NT2/D1 (cell line): ENCODE measurements around the gene AGER.
"Not testable (repeated sequence)": the region's sequence is repeated elsewhere in the genome, so short reads cannot be mapped to it uniquely, and the experiment has no call there.

ENCODE experiments used
- DNase-seq: peaks from one replicate; pipeline ENCODE4 v3.0.0-alpha.2; 2011; ENCODE audit warnings: low read depth, low spot score
- H3K27me3 ChIP-seq: 2 replicates; pipeline ENCODE4 v1.6.0; 2011; ENCODE audit warnings: mild to moderate bottlenecking; ENCODE audit not compliant: insufficient read length, insufficient read depth
- H3K36me3 ChIP-seq: 2 replicates; pipeline ENCODE4 v1.6.1; 2011; ENCODE audit warnings: mild to moderate bottlenecking, low read length, mixed read lengths; ENCODE audit not compliant: insufficient read depth, insufficient read length
- H3K4me1 ChIP-seq: 2 replicates; pipeline ENCODE4 v1.5.1; 2011; ENCODE audit not compliant: insufficient read depth, insufficient read length
- H3K4me3 ChIP-seq: 2 replicates; pipeline ENCODE4 v1.5.1; 2011; ENCODE audit warnings: low read depth; ENCODE audit not compliant: insufficient read length
- H3K9ac ChIP-seq: 2 replicates; pipeline ENCODE4 v1.6.0; 2011; ENCODE audit warnings: low read depth; ENCODE audit not compliant: insufficient read length
- H3K9me3 ChIP-seq: 2 replicates; pipeline ENCODE4 v1.5.1; 2011; ENCODE audit warnings: mild to moderate bottlenecking, low read length; ENCODE audit not compliant: insufficient read depth
- SUZ12 ChIP-seq: IDR thresholded peaks from 2 replicates; pipeline ENCODE4 v1.6.1; 2011; ENCODE audit not compliant: insufficient read length, insufficient read depth; ENCODE audit errors: extremely low read depth
- YY1 ChIP-seq: IDR thresholded peaks from 2 replicates; pipeline ENCODE4 v1.6.1; 2011; ENCODE audit not compliant: insufficient read length, insufficient read depth
- ZNF274 ChIP-seq: IDR thresholded peaks from 2 replicates; pipeline ENCODE4 v1.6.1; 2011; ENCODE audit warnings: mild to moderate bottlenecking, low read depth, low read length

AGER gene

DNA sequence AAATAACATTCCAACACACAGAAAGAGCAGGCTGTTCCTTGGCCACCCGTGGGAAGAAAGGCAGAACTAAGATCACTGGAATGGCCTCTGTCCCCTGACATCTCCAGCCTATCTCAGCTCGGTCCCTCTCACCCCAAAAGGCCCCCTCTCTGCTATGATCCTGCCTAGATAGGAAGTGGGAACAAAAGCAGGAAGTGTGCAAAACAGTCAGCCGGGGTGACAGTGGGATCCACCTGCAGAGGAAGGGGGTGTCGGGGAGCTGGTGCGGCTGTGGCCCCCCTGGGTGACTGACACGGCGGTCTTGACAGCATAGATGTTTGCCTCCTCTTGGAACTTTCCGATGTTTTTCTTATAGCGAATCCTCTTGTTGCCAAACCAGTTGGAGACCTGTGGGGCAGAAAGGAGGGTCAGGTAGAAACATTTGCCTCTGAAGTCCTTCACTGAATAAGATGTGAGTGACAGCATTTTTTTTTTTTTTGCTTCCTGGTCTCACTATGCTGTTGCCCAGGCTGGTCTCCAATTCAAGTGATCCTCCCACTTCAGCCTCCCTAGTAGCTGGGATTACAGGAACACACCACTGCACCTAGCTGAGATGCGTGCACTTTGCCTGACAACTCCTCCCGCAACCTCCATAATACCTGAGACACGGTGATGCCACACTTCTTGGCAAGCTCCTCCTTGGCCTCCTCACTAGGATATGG, 3.1 kb upstream of the AGER start:
- TF ChIP-seq YY1 (no peak), SUZ12 (no peak), ZNF274 (no peak)
- Histone ChIP-seq H3K4me3 (no peak overlapping the region), H3K9ac (no peak overlapping the region), H3K27me3 (no peaks in the 10 kb centered on the region), H3K4me1 (peaks cover 11% of the 10 kb centered on the region), H3K36me3 (peaks cover 37% of the 10 kb centered on the region), H3K9me3 (no peaks in the 10 kb centered on the region)
- no peak for DNase-seq

DNA sequence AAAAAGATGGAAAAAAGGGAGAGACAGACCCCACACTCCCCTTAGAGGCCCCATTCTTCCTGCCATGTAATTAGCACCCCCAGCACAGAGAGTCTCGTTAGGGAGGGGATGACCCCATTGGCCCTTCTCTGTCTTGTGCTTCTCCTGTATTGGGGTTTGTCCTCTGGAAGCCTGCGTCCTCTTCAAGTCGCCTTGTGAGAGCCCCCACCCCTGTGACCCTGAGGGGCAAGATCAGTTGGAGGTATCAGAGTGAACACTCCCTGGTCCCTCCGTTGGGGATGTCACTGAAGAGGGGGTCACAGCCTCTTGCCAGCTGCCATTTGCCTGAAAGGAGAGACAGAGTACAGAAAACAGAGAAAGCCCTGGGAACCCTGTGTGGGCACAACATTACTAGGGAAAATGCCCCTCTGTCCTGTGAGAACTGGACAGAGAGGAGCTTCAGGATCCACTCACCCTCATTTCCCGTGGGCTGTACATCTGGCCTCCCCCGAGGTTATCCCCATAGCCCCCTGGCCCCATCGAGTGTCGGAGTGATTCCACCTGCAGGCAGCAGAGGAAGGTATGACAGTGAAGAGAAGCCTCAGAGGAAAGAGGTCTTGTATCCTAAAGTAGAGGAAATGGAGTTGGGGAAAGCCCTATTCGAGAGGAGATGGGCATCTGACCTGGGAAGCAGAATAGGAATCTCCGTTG, 2.2 kb upstream of the AGER start:
- not testable (repeated sequence) for DNase-seq, H3K4me1 ChIP-seq, H3K9ac ChIP-seq, H3K27me3 ChIP-seq, H3K4me3 ChIP-seq, H3K9me3 ChIP-seq
- H3K36me3 ChIP-seq = peaks cover 41% of the 10 kb centered on the region

DNA sequence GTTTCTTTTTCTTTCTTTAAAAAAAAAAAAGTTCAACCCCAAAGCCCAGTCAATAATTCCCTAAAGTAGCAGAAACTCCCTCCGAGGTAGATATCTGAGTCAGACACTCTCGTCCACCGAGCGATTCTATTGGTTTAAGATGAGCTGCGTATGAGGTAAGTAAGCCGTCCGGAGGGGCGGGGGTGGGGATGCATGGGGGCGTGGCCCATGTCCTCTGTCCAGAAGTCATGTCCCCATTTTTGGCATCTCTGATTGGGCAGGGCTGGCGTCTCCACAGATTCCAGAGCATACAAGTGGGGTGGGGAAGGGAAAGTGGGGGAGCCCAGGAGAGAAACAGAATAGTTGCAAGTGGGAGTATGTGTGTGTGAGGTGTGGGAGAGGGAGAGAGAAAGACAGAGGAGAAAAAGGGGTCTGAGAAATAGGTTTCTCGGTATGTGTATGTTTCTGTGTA, 1.7 kb upstream of the AGER start:
- not testable (repeated sequence) for H3K9ac ChIP-seq, H3K4me3 ChIP-seq, H3K27me3 ChIP-seq, H3K9me3 ChIP-seq, DNase-seq, H3K4me1 ChIP-seq
- H3K36me3 ChIP-seq = peaks cover 47% of the 10 kb centered on the region

DNA sequence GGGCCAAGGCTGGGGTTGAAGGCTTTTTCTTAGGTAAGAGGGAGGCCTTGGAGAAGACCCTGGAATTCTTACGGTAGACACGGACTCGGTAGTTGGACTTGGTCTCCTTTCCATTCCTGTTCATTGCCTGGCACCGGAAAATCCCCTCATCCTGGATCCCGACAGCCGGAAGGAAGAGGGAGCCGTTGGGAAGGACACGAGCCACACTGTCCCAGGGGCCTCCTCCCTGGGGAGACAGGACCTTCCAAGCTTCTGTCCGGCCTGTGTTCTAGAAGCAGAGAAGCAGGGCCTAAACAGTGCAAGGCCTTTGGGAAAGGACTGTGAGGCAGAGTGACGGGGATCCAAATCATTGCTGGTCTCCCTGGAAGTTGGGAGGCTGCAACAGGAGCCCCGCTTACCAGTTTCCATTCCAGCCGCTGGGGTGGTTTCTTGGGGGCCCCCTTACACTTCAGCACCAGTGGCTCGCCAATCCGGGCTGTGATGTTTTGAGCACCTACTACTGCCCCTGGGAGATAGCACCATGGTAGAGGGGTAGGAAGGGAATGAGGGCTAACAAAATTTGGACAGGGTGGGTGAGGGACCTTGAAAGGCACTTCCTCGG, 470 bp downstream of the AGER start:
- Histone ChIP-seq H3K9me3 (no peaks in the 10 kb centered on the region), H3K4me3 (no peak overlapping the region), H3K9ac (no peak overlapping the region), H3K4me1 (peaks cover 5% of the 10 kb centered on the region), H3K27me3 (no peaks in the 10 kb centered on the region), H3K36me3 (peaks cover 54% of the 10 kb centered on the region)
- TF ChIP-seq YY1 = no peak
- TF ChIP-seq SUZ12 = no peak
- TF ChIP-seq ZNF274 = no peak
- DNase-seq = no peak

DNA sequence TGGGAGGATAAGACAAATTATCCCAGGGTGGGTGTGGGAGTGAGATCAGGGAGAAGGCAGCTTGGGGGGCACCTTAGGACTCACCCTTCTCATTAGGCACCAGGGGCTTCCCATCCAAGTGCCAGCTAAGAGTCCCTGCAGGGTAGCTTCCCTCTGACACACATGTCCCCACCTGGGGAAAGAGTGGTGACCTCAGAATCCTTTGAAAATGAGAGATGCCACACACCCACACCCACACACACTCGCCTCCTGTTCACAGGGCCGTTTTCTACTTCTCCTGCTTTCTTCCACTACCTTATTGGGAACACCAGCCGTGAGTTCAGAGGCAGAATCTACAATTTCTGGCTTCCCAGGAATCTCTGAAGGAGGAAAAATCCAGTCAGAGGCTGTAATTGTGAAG, 1.0 kb downstream of the AGER start:
- Histone ChIP-seq H3K36me3 (peaks cover 53% of the 10 kb centered on the region), H3K27me3 (no peaks in the 10 kb centered on the region), H3K4me1 (peaks cover 5% of the 10 kb centered on the region), H3K4me3 (no peak overlapping the region), H3K9ac (no peak overlapping the region), H3K9me3 (no peaks in the 10 kb centered on the region)
- no peak for DNase-seq
- TF ChIP-seq SUZ12 (no peak), YY1 (no peak), ZNF274 (no peak)

DNA sequence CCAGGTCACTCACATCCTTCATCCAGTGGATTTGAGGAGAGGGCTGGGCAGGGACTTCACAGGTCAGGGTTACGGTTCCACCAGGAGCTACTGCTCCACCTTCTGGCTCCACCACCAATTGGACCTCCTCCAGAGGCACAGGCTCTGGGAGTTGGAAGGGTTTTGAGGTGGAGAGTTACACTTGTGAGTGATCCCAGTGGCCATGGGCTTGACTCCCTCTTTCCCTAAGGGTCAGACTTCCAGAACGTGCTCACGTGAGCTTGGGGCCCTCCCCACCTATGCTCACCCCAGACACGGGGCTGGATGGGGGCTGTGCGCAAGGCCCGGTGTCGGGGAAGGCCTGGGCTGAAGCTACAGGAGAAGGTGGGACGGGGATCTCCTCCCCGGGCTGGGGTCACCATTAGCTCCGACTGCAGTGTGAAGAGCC, 1.5 kb downstream of the AGER start:
- Histone ChIP-seq H3K36me3 (peaks cover 48% of the 10 kb centered on the region), H3K4me1 (peaks cover 5% of the 10 kb centered on the region), H3K9ac (no peak overlapping the region), H3K9me3 (no peaks in the 10 kb centered on the region), H3K4me3 (no peak overlapping the region), H3K27me3 (no peaks in the 10 kb centered on the region)
- no peak for TF ChIP-seq YY1
- no peak for TF ChIP-seq ZNF274
- TF ChIP-seq SUZ12 = no peak
- no peak for DNase-seq

DNA sequence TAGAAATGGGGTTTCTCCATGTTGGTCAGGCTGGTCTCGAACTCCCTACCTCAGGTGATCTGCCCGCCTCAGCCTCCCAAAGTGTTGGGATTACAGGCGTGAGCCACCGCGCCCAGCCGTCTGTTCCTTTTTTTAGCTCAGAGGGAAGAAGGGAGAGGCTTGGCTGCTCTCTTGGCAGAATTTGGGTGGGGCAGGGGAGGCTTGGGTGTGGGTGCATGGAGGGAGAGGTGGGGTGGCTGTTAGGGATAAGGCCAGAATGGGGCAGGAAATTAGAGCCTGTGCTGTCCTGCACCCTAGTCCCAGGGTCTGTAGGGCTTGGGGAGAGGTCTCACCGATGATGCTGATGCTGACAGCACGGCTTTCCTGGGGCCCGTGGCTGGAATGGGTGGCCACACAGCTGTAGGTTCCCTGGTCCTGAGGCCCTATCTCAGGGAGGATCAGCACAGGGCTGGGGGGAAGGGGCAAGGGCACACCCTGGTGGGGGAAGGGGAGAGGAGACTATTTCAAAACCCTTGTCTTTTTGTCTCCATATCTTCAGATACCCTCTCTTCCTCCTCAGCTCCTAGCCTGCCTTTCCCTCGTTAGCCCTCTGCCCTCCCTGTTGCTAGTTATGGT, 2.0 kb downstream of the AGER start:
- Histone ChIP-seq H3K36me3 (peaks cover 43% of the 10 kb centered on the region), H3K9me3 (no peaks in the 10 kb centered on the region), H3K4me3 (no peak overlapping the region), H3K4me1 (peaks cover 5% of the 10 kb centered on the region), H3K27me3 (no peaks in the 10 kb centered on the region), H3K9ac (no peak overlapping the region)
- DNase-seq = no peak
- TF ChIP-seq YY1 (no peak), SUZ12 (no peak), ZNF274 (no peak)
